ENCODE data around the gene ATP9B. TPM values are rescaled to one million over a fixed set of nuclear protein-coding genes. Genes with fewer than 3 reads are reported as not detected.

ATP9B gene
- total RNA-seq, 1 donor = 29.3 TPM

DNA sequence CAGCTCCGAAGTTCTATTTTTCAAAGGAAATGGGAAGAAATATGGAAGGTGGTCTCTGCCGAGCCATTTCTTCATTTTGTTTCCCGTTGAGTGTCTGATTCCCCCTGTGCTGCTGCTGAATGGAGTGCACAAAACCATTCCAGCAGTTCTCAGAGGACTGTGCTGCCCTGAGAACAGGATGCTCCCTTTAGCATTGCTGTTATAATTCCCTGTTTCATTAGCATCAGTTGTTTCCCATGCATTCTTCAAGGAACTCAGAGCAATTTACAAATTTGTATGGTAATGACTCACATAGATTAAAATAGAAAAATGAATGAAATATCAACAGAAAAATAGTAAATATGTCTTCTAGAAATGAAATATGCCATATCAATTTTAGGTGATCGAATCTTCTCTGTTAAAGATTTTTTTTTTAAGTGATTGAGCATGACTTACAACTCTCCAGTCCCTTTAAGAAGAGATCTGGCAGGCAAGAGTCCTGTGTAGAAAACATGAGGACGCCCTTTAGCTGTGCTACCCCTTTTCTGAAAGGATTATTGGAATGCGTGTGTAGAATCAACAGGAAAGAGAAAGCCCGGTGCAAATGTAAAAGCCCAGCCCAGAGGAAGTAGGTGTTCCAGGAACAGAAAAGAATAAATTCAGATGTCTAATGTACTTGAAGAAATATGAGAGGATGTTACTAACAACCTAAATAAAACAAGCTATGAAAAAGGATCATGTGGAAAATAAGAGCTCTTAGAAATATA is 118.5 kb downstream of the ATP9B start:
- TF ChIP-seq, protein P1, sequence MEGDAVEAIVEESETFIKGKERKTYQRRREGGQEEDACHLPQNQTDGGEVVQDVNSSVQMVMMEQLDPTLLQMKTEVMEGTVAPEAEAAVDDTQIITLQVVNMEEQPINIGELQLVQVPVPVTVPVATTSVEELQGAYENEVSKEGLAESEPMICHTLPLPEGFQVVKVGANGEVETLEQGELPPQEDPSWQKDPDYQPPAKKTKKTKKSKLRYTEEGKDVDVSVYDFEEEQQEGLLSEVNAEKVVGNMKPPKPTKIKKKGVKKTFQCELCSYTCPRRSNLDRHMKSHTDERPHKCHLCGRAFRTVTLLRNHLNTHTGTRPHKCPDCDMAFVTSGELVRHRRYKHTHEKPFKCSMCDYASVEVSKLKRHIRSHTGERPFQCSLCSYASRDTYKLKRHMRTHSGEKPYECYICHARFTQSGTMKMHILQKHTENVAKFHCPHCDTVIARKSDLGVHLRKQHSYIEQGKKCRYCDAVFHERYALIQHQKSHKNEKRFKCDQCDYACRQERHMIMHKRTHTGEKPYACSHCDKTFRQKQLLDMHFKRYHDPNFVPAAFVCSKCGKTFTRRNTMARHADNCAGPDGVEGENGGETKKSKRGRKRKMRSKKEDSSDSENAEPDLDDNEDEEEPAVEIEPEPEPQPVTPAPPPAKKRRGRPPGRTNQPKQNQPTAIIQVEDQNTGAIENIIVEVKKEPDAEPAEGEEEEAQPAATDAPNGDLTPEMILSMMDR (IDR thresholded peaks at IDR 0.05; ENCODE audit: extremely low read depth, low read depth, low read length) = no peak
- H2AFZ ChIP-seq (ENCODE audit: low read length) = no peak overlapping the region

DNA sequence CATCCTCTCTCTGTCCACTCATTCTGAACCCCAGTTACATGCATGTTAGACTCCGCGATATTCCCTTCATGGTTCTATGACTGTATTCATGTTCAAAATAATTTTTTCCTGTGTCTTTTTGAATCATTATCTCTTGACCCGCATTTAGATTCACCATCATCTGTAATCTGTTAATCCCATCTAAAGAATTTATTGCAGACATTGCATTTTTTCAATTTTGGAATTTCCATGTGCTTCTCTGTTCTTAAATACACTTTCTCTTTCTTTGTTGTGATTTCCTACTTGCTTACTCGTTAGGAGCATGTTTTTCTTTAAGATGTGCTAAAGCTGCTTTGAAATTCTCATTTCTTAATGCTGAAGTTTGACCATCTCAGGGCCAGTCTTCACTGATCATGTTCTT is 122.2 kb downstream of the ATP9B start:
- H3K4me2 ChIP-seq (ENCODE audit: insufficient read depth, low read length) = no peak overlapping the region
- no peaks in the 10 kb centered on the region for H3K4me1 ChIP-seq (ENCODE audit: insufficient read depth, low read length)
- no peak overlapping the region for H3K27ac ChIP-seq (ENCODE audit: low read depth, low read length)
- no peak for DNase-seq (ENCODE audit: insufficient read length, low spot score, missing footprints)
- H4K20me1 ChIP-seq (ENCODE audit: insufficient read depth, low read length) = no peaks in the 10 kb centered on the region
- H3K27me3 ChIP-seq (ENCODE audit: insufficient read depth, low read length) = no peaks in the 10 kb centered on the region
- H3K36me3 ChIP-seq (ENCODE audit: insufficient read depth, low read length) = no peaks in the 10 kb centered on the region
- H3K9me3 ChIP-seq (ENCODE audit: low read depth, low read length) = no peaks in the 10 kb centered on the region
- H2AFZ ChIP-seq (ENCODE audit: low read length) = no peak overlapping the region
- H3K4me3 ChIP-seq (ENCODE audit: insufficient read depth, low read length) = no peak overlapping the region
- TF ChIP-seq, protein P1 (IDR thresholded peaks at IDR 0.05; ENCODE audit: extremely low read depth, low read depth, low read length) = no peak
- no peaks in the 10 kb centered on the region for H3K79me2 ChIP-seq (ENCODE audit: insufficient read depth, low read length)

More for the DNA sequence above, 118.5 kb downstream of the ATP9B start:
- Histone ChIP-seq H3K27ac (ENCODE audit: low read depth, low read length) (no peak overlapping the region), H3K27me3 (ENCODE audit: insufficient read depth, low read length) (no peaks in the 10 kb centered on the region), H3K4me2 (ENCODE audit: insufficient read depth, low read length) (no peak overlapping the region), H3K9me3 (ENCODE audit: low read depth, low read length) (no peaks in the 10 kb centered on the region), H3K4me3 (ENCODE audit: insufficient read depth, low read length) (no peak overlapping the region), H3K4me1 (ENCODE audit: insufficient read depth, low read length) (no peaks in the 10 kb centered on the region), H3K36me3 (ENCODE audit: insufficient read depth, low read length) (no peaks in the 10 kb centered on the region), H4K20me1 (ENCODE audit: insufficient read depth, low read length) (no peaks in the 10 kb centered on the region), H3K79me2 (ENCODE audit: insufficient read depth, low read length) (no peaks in the 10 kb centered on the region)
- DNase-seq (ENCODE audit: insufficient read length, low spot score, missing footprints) = no peak

DNA sequence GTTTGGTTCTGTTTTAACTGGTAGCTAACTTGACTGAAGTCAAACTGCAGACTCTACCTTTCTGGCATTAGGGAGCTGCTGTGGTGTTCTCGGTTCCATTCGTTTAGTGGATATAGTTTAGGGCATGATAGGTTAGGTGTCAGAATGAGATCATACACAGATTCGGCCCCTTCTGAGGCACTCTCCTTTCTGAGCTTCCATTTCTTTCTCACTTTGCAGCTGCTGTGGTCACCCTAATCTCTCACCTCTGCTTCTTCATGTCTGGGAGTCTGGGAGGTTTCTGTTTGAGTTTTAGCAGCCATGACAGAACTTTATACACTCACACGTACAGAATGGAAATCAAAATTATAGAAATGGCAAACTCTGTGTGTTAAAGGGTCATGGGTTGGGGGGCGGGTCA is 122.8 kb downstream of the ATP9B start:
- Histone ChIP-seq H3K4me1 (ENCODE audit: insufficient read depth, low read length) (no peaks in the 10 kb centered on the region), H3K36me3 (ENCODE audit: insufficient read depth, low read length) (no peaks in the 10 kb centered on the region), H3K27me3 (ENCODE audit: insufficient read depth, low read length) (no peaks in the 10 kb centered on the region), H3K9me3 (ENCODE audit: low read depth, low read length) (no peaks in the 10 kb centered on the region), H3K4me3 (ENCODE audit: insufficient read depth, low read length) (no peak overlapping the region), H3K79me2 (ENCODE audit: insufficient read depth, low read length) (no peaks in the 10 kb centered on the region), H4K20me1 (ENCODE audit: insufficient read depth, low read length) (no peaks in the 10 kb centered on the region), H3K27ac (ENCODE audit: low read depth, low read length) (no peak overlapping the region), H3K4me2 (ENCODE audit: insufficient read depth, low read length) (no peak overlapping the region), H2AFZ (ENCODE audit: low read length) (no peak overlapping the region)
- no peak for DNase-seq (ENCODE audit: insufficient read length, low spot score, missing footprints)
- TF ChIP-seq, protein P1 (IDR thresholded peaks at IDR 0.05; ENCODE audit: extremely low read depth, low read depth, low read length) = no peak

DNA sequence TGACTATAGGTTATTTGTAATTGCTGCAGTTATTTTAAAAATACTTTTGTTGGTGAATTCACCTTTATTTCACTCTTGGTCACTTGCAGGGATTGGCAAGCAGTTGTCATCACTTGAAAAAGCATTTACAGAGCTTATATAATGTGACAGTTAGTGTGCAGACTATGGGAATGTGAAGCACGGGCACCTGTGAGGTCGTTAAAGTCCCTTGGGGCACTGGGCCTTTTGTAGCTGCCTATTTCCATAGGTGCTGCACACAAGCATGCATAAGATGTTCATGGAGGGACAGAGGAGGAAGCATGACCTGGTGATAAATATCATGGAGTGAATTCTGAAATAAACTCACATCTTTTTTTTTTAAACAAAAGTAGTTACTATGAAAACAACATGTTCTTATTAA is 124.6 kb downstream of the ATP9B start:
- TF ChIP-seq, protein P1 (IDR thresholded peaks at IDR 0.05; ENCODE audit: extremely low read depth, low read depth, low read length) = no peak
- no peak overlapping the region for H2AFZ ChIP-seq (ENCODE audit: low read length)
- no peak for DNase-seq (ENCODE audit: insufficient read length, low spot score, missing footprints)
- H3K27me3 ChIP-seq (ENCODE audit: insufficient read depth, low read length) = no peaks in the 10 kb centered on the region
- H3K4me1 ChIP-seq (ENCODE audit: insufficient read depth, low read length) = no peaks in the 10 kb centered on the region
- H3K27ac ChIP-seq (ENCODE audit: low read depth, low read length) = no peak overlapping the region
- no peaks in the 10 kb centered on the region for H3K9me3 ChIP-seq (ENCODE audit: low read depth, low read length)
- H3K36me3 ChIP-seq (ENCODE audit: insufficient read depth, low read length) = no peaks in the 10 kb centered on the region
- no peaks in the 10 kb centered on the region for H3K79me2 ChIP-seq (ENCODE audit: insufficient read depth, low read length)
- H4K20me1 ChIP-seq (ENCODE audit: insufficient read depth, low read length) = no peaks in the 10 kb centered on the region
- H3K4me2 ChIP-seq (ENCODE audit: insufficient read depth, low read length) = no peak overlapping the region
- no peak overlapping the region for H3K4me3 ChIP-seq (ENCODE audit: insufficient read depth, low read length)

All from osteoblast (primary cell).